Ishikawa (cell line): ENCODE measurements around the gene AP3B2.

Experiments used
- CREB1 ChIP-seq: IDR thresholded peaks from 2 replicates; pipeline ENCODE4 v1.6.1; 2012; ENCODE audit warnings: low read depth
- EGR1 ChIP-seq: IDR thresholded peaks from 2 replicates; pipeline ENCODE4 v1.6.1; 2012
- EP300 ChIP-seq: IDR thresholded peaks from 2 replicates; pipeline ENCODE4 v1.6.1; 2012; ENCODE audit warnings: borderline replicate concordance
- FOXM1 ChIP-seq: IDR thresholded peaks from 2 replicates; pipeline ENCODE4 v1.6.1; 2012; ENCODE audit warnings: low read depth, borderline replicate concordance
- RAD21 ChIP-seq: IDR thresholded peaks from 2 replicates; pipeline ENCODE4 v1.6.1; 2012; ENCODE audit warnings: low read depth
- TAF1 ChIP-seq: IDR thresholded peaks from 2 replicates; pipeline ENCODE4 v1.6.1; 2012; ENCODE audit warnings: low read depth, mild to moderate bottlenecking
- TCF12 ChIP-seq: IDR thresholded peaks from 2 replicates; pipeline ENCODE4 v1.6.1; 2012; ENCODE audit warnings: low read depth
- YY1 ChIP-seq: IDR thresholded peaks from 2 replicates; pipeline ENCODE4 v1.6.1; 2012; ENCODE audit warnings: low read depth
- ZBTB7A ChIP-seq: IDR thresholded peaks from 2 replicates; pipeline ENCODE4 v1.6.1; 2012; ENCODE audit warnings: low read depth
- TF ChIP-seq, protein P1 (sequence below): IDR thresholded peaks from 2 replicates; pipeline ENCODE4 v1.6.1; 2012
- TF ChIP-seq, protein P2 (sequence below): IDR thresholded peaks from 2 replicates; pipeline ENCODE4 v1.6.1; 2012

The AP3B2 gene

DNA sequence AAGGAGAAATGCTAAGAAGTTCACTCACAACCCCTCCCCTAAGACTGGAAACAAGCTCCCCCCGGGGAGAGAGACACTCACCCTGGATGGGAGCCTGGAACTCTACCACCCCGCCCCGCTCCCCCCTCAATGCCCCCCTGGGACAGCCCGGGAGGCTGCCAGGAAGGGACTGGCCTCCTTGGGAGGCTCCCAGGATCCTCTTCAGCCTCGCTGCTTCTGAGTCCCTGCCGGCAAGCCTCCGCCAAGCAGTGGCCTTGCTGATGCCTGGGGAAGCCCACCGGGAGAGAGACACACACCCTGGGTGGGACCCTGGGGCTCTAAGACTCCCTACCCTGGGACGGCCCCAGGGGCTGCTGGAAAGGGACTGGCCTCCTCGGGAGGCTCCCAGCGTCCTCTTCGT is 95.9 kb downstream of the AP3B2 start:
- TF ChIP-seq, protein P1, sequence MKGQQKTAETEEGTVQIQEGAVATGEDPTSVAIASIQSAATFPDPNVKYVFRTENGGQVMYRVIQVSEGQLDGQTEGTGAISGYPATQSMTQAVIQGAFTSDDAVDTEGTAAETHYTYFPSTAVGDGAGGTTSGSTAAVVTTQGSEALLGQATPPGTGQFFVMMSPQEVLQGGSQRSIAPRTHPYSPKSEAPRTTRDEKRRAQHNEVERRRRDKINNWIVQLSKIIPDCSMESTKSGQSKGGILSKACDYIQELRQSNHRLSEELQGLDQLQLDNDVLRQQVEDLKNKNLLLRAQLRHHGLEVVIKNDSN = no peak
- TF ChIP-seq, protein P2, sequence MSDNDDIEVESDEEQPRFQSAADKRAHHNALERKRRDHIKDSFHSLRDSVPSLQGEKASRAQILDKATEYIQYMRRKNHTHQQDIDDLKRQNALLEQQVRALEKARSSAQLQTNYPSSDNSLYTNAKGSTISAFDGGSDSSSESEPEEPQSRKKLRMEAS = no peak
- TF ChIP-seq EP300 = no peak
- TF ChIP-seq YY1 = no peak
- TF ChIP-seq EGR1 = no peak
- TF ChIP-seq ZBTB7A = no peak
- TF ChIP-seq TCF12 = no peak
- TF ChIP-seq CREB1 = no peak
- TF ChIP-seq TAF1 = no peak
- TF ChIP-seq FOXM1 = no peak
- no peak for TF ChIP-seq RAD21

DNA sequence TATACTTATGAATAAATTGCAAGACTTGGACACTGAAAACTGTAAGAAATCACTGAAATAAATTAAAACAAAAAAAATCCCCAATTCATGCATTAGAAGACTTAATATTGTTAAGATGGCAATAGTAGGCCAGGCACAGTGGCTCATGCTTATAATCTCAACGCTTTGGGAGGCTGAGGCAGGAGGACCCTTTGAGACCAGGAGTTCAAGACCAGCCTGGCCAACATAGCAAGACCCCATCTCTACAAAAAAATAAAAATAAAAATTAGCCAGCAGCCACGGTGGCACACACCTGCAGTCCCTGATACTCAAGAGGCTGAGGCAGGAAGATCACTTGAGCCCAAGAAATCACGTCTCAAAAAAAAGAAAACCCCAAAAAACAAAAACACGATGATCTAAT is 98.3 kb downstream of the AP3B2 start:
- no peak for TF ChIP-seq TCF12
- TF ChIP-seq RAD21 = no peak
- TF ChIP-seq, protein P2 = no peak
